ENCODE data around the gene LORICRIN. TPM values are rescaled to one million over a fixed set of nuclear protein-coding genes. Genes with fewer than 3 reads are reported as not detected.

LORICRIN gene
- total RNA-seq, 1 experiment from 2014 or later: not detected

- Mint-ChIP-seq H3K27me3 (ENCODE audit: unreplicated experiment) (peaks cover 88% of the 10 kb centered on the region), H3K9me3 (ENCODE audit: low read depth, unreplicated experiment) (no peaks in the 10 kb centered on the region), H3K27ac (ENCODE audit: unreplicated experiment) (no peak overlapping the region), H3K4me1 (ENCODE audit: low read depth, unreplicated experiment) (no peaks in the 10 kb centered on the region), H3K4me3 (ENCODE audit: low read depth, unreplicated experiment) (no peak overlapping the region), H3K36me3 (ENCODE audit: insufficient read depth, unreplicated experiment) (no peaks in the 10 kb centered on the region)
- CTCF ChIA-PET: no interaction called here
- no peak for DNase-seq
- intact Hi-C loops (cut with micrococcal nuclease; ENCODE audit: unreplicated experiment): no loop called here
- BruUV-seq (replicated peaks): no TSS peak
- TF ChIP-seq, protein P1, sequence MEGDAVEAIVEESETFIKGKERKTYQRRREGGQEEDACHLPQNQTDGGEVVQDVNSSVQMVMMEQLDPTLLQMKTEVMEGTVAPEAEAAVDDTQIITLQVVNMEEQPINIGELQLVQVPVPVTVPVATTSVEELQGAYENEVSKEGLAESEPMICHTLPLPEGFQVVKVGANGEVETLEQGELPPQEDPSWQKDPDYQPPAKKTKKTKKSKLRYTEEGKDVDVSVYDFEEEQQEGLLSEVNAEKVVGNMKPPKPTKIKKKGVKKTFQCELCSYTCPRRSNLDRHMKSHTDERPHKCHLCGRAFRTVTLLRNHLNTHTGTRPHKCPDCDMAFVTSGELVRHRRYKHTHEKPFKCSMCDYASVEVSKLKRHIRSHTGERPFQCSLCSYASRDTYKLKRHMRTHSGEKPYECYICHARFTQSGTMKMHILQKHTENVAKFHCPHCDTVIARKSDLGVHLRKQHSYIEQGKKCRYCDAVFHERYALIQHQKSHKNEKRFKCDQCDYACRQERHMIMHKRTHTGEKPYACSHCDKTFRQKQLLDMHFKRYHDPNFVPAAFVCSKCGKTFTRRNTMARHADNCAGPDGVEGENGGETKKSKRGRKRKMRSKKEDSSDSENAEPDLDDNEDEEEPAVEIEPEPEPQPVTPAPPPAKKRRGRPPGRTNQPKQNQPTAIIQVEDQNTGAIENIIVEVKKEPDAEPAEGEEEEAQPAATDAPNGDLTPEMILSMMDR (IDR thresholded peaks at IDR 0.05; ENCODE audit: unreplicated experiment): no peak
Measured at GRCh38 chr1:153307221-153307600, 47.7 kb downstream of the LORICRIN start.

GRCh38 chr1:153308540-153308939, 49.1 kb downstream of the LORICRIN start:
- H3K27ac Mint-ChIP-seq (ENCODE audit: unreplicated experiment): no peak overlapping the region
- intact Hi-C loops (cut with micrococcal nuclease; ENCODE audit: unreplicated experiment): no loop called here
- H3K27me3 Mint-ChIP-seq (ENCODE audit: unreplicated experiment): peaks cover 92% of the 10 kb centered on the region
- TF ChIP-seq, protein P1 (IDR thresholded peaks at IDR 0.05; ENCODE audit: unreplicated experiment): no peak
- no peak for DNase-seq
- H3K9me3 Mint-ChIP-seq (ENCODE audit: low read depth, unreplicated experiment): no peaks in the 10 kb centered on the region
- H3K4me1 Mint-ChIP-seq (ENCODE audit: low read depth, unreplicated experiment): no peaks in the 10 kb centered on the region
- CTCF ChIA-PET: no interaction called here
- H3K36me3 Mint-ChIP-seq (ENCODE audit: insufficient read depth, unreplicated experiment): no peaks in the 10 kb centered on the region
- H3K4me3 Mint-ChIP-seq (ENCODE audit: low read depth, unreplicated experiment): no peak overlapping the region
- BruUV-seq (replicated peaks): no TSS peak

GRCh38 chr1:153309441-153309840, 50.0 kb downstream of the LORICRIN start:
- H3K4me1 Mint-ChIP-seq (ENCODE audit: low read depth, unreplicated experiment): no peaks in the 10 kb centered on the region
- no peaks in the 10 kb centered on the region for H3K9me3 Mint-ChIP-seq (ENCODE audit: low read depth, unreplicated experiment)
- H3K4me3 Mint-ChIP-seq (ENCODE audit: low read depth, unreplicated experiment): no peak overlapping the region
- CTCF ChIA-PET: interaction anchor here (0.5 kb wide), 1 partner anchor 31 kb away, joined by 4 read pairs; no protein-coding TSS in a partner anchor
- TF ChIP-seq, protein P1 (IDR thresholded peaks at IDR 0.05; ENCODE audit: unreplicated experiment): no peak
- no peak for DNase-seq
- H3K27me3 Mint-ChIP-seq (ENCODE audit: unreplicated experiment): peaks cover 85% of the 10 kb centered on the region
- H3K27ac Mint-ChIP-seq (ENCODE audit: unreplicated experiment): no peak overlapping the region
- no TSS peak for BruUV-seq (replicated peaks)
- intact Hi-C loops (cut with micrococcal nuclease; ENCODE audit: unreplicated experiment): no loop called here
- H3K36me3 Mint-ChIP-seq (ENCODE audit: insufficient read depth, unreplicated experiment): no peaks in the 10 kb centered on the region

- peaks cover 76% of the 10 kb centered on the region for H3K27me3 Mint-ChIP-seq (ENCODE audit: unreplicated experiment)
- H3K4me3 Mint-ChIP-seq (ENCODE audit: low read depth, unreplicated experiment): no peak overlapping the region
- intact Hi-C loops (cut with micrococcal nuclease; ENCODE audit: unreplicated experiment): no loop called here
- BruUV-seq (replicated peaks): no TSS peak
- no peaks in the 10 kb centered on the region for H3K9me3 Mint-ChIP-seq (ENCODE audit: low read depth, unreplicated experiment)
- TF ChIP-seq, protein P1 (IDR thresholded peaks at IDR 0.05; ENCODE audit: unreplicated experiment): no peak
- no peaks in the 10 kb centered on the region for H3K36me3 Mint-ChIP-seq (ENCODE audit: insufficient read depth, unreplicated experiment)
- CTCF ChIA-PET: no interaction called here
- H3K27ac Mint-ChIP-seq (ENCODE audit: unreplicated experiment): no peak overlapping the region
- DNase-seq: no peak
- no peaks in the 10 kb centered on the region for H3K4me1 Mint-ChIP-seq (ENCODE audit: low read depth, unreplicated experiment)
Measured at GRCh38 chr1:153310526-153310925, 51.0 kb downstream of the LORICRIN start.

Other genes with a start within 250 kb of the LORICRIN start
- gene SPRR1B, start 228.5 kb upstream of the LORICRIN start, total RNA-seq (2022): 3.1 TPM in 1 of 2 replicates, not detected in the other
- gene SPRR2D, start 218.6 kb upstream of the LORICRIN start, total RNA-seq (2022): not detected in 2 replicates
- not detected in 2 replicates for gene SPRR2A, start 202.2 kb upstream of the LORICRIN start, total RNA-seq (2022)
- gene SPRR2B, start 188.1 kb upstream of the LORICRIN start, total RNA-seq (2022): not detected in 2 replicates
- not detected in 2 replicates for gene SPRR2E, start 165.2 kb upstream of the LORICRIN start, total RNA-seq (2022)
- not detected in 2 replicates for gene SPRR2F, start 146.2 kb upstream of the LORICRIN start, total RNA-seq (2022)
- gene SPRR2G, start 108.8 kb upstream of the LORICRIN start, total RNA-seq (2022): not detected in 2 replicates
- gene LELP1, start 56.3 kb upstream of the LORICRIN start, total RNA-seq (2022): not detected in 2 replicates
- gene PRR9, start 42.1 kb upstream of the LORICRIN start, total RNA-seq (2022): not detected in 2 replicates
- not detected in 2 replicates for gene PGLYRP3, start 53.3 kb downstream of the LORICRIN start, total RNA-seq (2022)
- 0.38 TPM in 1 of 2 replicates, not detected in the other for gene PGLYRP4, start 89.2 kb downstream of the LORICRIN start, total RNA-seq (2022)
- gene S100A9, start 98.2 kb downstream of the LORICRIN start, total RNA-seq (2022): 5.0 and 10.6 TPM in 2 replicates
- not detected in 2 replicates for gene S100A12, start 115.9 kb downstream of the LORICRIN start, total RNA-seq (2022)
- gene S100A8, start 131.4 kb downstream of the LORICRIN start, total RNA-seq (2022): not detected in 2 replicates
- not detected in 2 replicates for gene S100A7A, start 156.8 kb downstream of the LORICRIN start, total RNA-seq (2022)
- not detected in 2 replicates for gene S100A7, start 201.0 kb downstream of the LORICRIN start, total RNA-seq (2022)

All from Calu3 (cell line).